H1 (cell line): ENCODE results near the gene LRRC3C.

ENCODE experiments used
- BRCA1 ChIP-seq: IDR thresholded peaks from 2 replicates; pipeline ENCODE4 v1.6.1; 2012; ENCODE audit warnings: low read depth, low read length, improper control_type of control experiment
- MAFK ChIP-seq: IDR thresholded peaks from 2 replicates; pipeline ENCODE4 v1.6.1; 2012; ENCODE audit warnings: low read depth, mild to moderate bottlenecking, improper control_type of control experiment, low read length
- YY1 ChIP-seq: IDR thresholded peaks from 2 replicates; pipeline ENCODE4 v1.6.1; 2011; ENCODE audit warnings: low read depth, mild to moderate bottlenecking, low read length
- TF ChIP-seq, protein P1 (sequence below), 3 experiments: IDR thresholded peaks; 1 replicate in 2 of 3; 2 replicates in 1 of 3; pipeline versions ENCODE4 v1.5.1 to v1.6.1; 2011; ENCODE audit warnings: low read length in 3 of 3, mild to moderate bottlenecking in 3 of 3, inconsistent platforms in 2 of 3, low read depth in 1 of 3, moderate library complexity in 1 of 3; ENCODE audit not compliant: insufficient read depth in 1 of 3; ENCODE audit errors: control extremely low read depth in 1 of 3

DNA sequence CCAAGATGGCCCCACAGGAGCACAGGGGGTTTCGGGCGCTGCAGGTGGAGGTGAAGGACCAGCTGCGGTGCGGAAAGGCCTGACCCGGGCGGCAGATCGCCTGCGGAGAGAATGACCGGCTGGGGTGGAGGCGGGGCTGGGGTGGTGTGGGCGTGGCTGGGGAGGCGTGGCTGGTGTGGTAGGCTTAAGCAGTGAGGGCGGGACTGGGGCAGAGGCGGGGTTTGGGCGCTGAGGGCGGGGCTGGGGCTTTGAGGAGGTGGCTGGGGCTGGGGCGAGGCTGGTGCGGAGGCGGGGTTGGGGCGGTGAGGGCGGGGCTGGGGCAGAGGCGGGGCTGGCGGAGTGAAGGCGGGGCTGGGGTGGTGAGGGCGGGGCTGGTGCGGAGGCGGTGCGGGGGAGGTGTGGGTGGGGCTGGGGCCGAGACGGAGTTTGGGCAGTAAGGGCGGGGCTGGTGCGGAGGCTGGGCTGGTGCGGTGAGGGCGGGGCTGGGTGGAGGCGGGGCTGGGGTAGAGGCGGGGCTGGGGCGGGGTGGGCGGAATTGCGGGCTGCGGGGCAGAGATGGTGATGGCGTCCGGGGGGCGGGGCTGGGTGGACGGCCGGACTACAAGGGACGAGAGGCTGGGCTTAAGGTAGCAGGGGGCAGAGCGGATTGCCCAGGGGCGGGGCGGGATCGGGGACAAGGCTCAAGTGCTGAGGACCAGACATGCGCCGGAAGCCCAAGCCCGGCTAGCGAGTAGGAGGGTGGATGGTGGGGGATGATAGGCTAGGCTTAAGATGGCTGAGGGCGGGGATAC lies 25.3 kb downstream of the LRRC3C start:
- TF ChIP-seq BRCA1 (no peak), MAFK (no peak), YY1 (peak; percentile 51; the same call in 1 of the 2 replicates)
- TF ChIP-seq, protein P1, sequence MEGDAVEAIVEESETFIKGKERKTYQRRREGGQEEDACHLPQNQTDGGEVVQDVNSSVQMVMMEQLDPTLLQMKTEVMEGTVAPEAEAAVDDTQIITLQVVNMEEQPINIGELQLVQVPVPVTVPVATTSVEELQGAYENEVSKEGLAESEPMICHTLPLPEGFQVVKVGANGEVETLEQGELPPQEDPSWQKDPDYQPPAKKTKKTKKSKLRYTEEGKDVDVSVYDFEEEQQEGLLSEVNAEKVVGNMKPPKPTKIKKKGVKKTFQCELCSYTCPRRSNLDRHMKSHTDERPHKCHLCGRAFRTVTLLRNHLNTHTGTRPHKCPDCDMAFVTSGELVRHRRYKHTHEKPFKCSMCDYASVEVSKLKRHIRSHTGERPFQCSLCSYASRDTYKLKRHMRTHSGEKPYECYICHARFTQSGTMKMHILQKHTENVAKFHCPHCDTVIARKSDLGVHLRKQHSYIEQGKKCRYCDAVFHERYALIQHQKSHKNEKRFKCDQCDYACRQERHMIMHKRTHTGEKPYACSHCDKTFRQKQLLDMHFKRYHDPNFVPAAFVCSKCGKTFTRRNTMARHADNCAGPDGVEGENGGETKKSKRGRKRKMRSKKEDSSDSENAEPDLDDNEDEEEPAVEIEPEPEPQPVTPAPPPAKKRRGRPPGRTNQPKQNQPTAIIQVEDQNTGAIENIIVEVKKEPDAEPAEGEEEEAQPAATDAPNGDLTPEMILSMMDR (IDR thresholded peaks at IDR 0.05; ENCODE audit: control extremely low read depth in 1 of 3, insufficient read depth in 1 of 3, low read depth in 1 of 3, low read length in 3 of 3), result no peak
